Heart right ventricle (tissue), 16 donors: Measurements from ENCODE around the gene PTPRG. TPM values are rescaled to one million over a fixed set of nuclear protein-coding genes. Genes with fewer than 3 reads are reported as not detected.

Source experiments
- ATAC-seq, 8 donors: fragments of 200-7000 bp; cut with Tn5 transposase; one replicate each; pipeline ENCODE4 v1.9.1; 2020; ENCODE audit warnings: mild to moderate bottlenecking in 8 of 8, moderate library complexity in 8 of 8, moderate number of reproducible peaks in 1 of 8
- DNase-seq, 2 donors: peaks; one replicate each; pipeline ENCODE4 v3.0.0-alpha.2; 2020
- H3K27ac ChIP-seq, 10 donors: fragments of 200-600 bp; sonication (generic) in 2 of 10; one replicate each; pipeline versions ENCODE4 v1.5.0 to v1.8.0; 2020 to 2022; ENCODE audit warnings: mild to moderate bottlenecking in 3 of 10
- H3K27me3 ChIP-seq, 7 donors: fragments of 200-600 bp; one replicate each; pipeline ENCODE4 v1.8.0; 2021 to 2022; ENCODE audit warnings: mild to moderate bottlenecking in 2 of 7
- H3K36me3 ChIP-seq, 9 donors: fragments of 200-600 bp; sonication (generic) in 1 of 9; one replicate each; pipeline versions ENCODE4 v1.5.0 to v1.8.0; 2020 to 2022; ENCODE audit warnings: mild to moderate bottlenecking in 2 of 9
- H3K4me1 ChIP-seq, 9 donors: fragments of 200-600 bp; sonication (generic) in 1 of 9; one replicate each; pipeline versions ENCODE4 v1.5.0 to v1.8.0; 2020 to 2022; ENCODE audit warnings: mild to moderate bottlenecking in 4 of 9
- H3K4me3 ChIP-seq, 10 donors: fragments of 200-600 bp; sonication (generic) in 2 of 10; one replicate each; pipeline versions ENCODE4 v1.5.0 to v1.8.0; 2020 to 2022; ENCODE audit warnings: mild to moderate bottlenecking in 7 of 10, moderate library complexity in 2 of 10
- H3K9me3 ChIP-seq, 11 donors: fragments of 200-600 bp in 10 of 11; sonication (generic) in 2 of 11; one replicate each; pipeline versions ENCODE4 v1.5.0 to v1.8.0; 2013 to 2022; ENCODE audit warnings: mild to moderate bottlenecking in 2 of 11, control low read depth in 1 of 11, moderate library complexity in 1 of 11
- WGBS, 2 donors: extraction: QIAGEN DNeasy Blood & Tissue Kit; methylation state at CpG; one replicate each; pipeline ENCODE4 v1.1.7; 2013; ENCODE audit warnings: inconsistent platforms in 1 of 2; 5-methylcytosine and 5-hydroxymethylcytosine counted together
- intact Hi-C, 10 donors: fragments of 100-400 bp; cut with DNase I; formaldehyde crosslinking; loops; one replicate each; pipeline versions ENCODE4 v1.11.1 to v1.14.2; 2022
- polyA plus RNA-seq, 2 donors: library from polyadenylated mRNA; stranded (reverse); fragments of 200-250 nt; gene quantifications; one replicate each; pipeline ENCODE4 v1.2.3, GENCODE V29; 2013
- total RNA-seq, 10 donors: library from RNA; stranded (reverse); fragmentation: NEBNext Ultra II Directional in 3 of 10; extraction: Animal tissue kit (Norgen Biotek cat#: 25700) in 3 of 10; gene quantifications; one replicate each; pipeline versions ENCODE4 v1.2.1 to v1.2.4, GENCODE V29; 2021 to 2023
- TF ChIP-seq, protein P1 (sequence below), 9 donors: fragments of 200-600 bp; sonication (generic) in 2 of 9; IDR thresholded peaks; one replicate each; pipeline versions ENCODE4 v1.5.0 to v1.8.0; 2021 to 2022; ENCODE audit warnings: antibody characterized with exemption in 9 of 9, mild to moderate bottlenecking in 5 of 9, moderate library complexity in 1 of 9
- donor health status: Arrhythmogenic right ventricular cardiomyopathy.
- donor health status: ischemic (EF 13 %, LVEDD 7.1; RV severe dilation, severe dysfunction).
- donor health status: healthy with polysubstance abuse.
- donor health status: DM: no; HTN: yes; CAD: no.
- donor health status: DM: no; HTN: no; CAD: no.
- donor health status: ischemic (EF 25% LVEDD 6.9; RV normal size, moderate dysfunction).
- donor health status: ischemic (EF 25% LVEDD 5.7; RV mildly dilated, moderate dysfunction).
- donor health status: healthy.
- donor health status: DM: yes; HTN: yes; CAD: no.
- donor health status: Ischemic cardiomyopathy.
- donor health status: ischemic (EF 35%, LVEDD 5.7; RV mildly dilated, moderate dysfunction).
- donor health status: nonischemic (EF 11% LVEDD 7.7; RV severe dilation, severe dysfunction).
- donor health status: DM: yes; HTN: yes; CAD: no.
- donor health status: PGD.
- donor health status: ischemic (EF 29% LVEDD 5.4; RV normal size, mild dysfunction).
- donor health status: nonischemic (EF 23%, LVEDD 6.1; RV moderate dilation, normal function).

PTPRG gene
- total and polyA plus RNA-seq, 12 donors: 10.1 to 38.3 (median 32.6) TPM

DNA sequence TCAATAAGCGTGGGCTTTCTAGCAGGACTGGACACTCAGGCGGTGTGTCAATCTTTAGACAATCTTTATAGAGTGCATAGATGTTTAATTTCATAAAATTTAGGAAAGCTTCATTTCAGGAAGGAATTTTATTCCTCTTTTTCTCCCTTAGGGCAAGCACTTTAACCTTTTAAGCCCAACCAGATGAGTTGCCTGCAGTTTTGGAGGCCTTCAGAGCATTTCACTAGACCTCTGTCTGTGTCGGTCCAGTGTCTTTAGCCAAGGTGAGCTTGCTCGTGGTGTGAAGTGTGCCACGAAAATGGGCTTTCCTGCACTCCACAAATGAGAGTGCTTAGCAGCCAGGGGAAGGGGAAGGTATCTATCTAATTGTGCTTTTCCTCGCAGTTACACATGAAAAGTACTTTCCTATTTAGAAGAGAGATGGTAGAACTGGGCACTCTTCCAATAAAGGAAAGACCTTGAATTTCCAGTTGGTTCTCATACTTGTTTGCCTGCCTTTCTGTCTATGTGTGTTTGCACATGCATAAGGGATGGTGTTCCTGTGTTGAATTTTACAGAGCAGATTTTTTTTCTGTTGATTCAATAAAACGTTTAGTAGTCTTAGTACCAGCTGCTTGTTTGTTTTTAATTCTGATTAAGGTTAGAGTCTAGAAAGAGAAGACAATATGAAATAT lies 758.3 kb downstream of the PTPRG start:
- peak overlapping the region in 9 of 10 donors; percentile 44 to 76 (median 64) for H3K4me3 ChIP-seq
- peaks cover 0 to 36% (median 0%) of the 10 kb centered on the region in 9 donors for H3K36me3 ChIP-seq
- H3K9me3 ChIP-seq: peaks cover 0 to 5% (median 0%) of the 10 kb centered on the region in 11 donors
- 76 to 78% methylated on average over 7 of the region's 7 CpGs for WGBS, 2 donors
- peaks cover 0 to 10% (median 0%) of the 10 kb centered on the region in 7 donors for H3K27me3 ChIP-seq
- peaks cover 0 to 12% (median 4%) of the 10 kb centered on the region in 9 donors for H3K4me1 ChIP-seq
- no peak for ATAC-seq
- peak overlapping the region in 3 of 10 donors; percentile 15 to 67 (median 66) for H3K27ac ChIP-seq
- TF ChIP-seq, protein P1, sequence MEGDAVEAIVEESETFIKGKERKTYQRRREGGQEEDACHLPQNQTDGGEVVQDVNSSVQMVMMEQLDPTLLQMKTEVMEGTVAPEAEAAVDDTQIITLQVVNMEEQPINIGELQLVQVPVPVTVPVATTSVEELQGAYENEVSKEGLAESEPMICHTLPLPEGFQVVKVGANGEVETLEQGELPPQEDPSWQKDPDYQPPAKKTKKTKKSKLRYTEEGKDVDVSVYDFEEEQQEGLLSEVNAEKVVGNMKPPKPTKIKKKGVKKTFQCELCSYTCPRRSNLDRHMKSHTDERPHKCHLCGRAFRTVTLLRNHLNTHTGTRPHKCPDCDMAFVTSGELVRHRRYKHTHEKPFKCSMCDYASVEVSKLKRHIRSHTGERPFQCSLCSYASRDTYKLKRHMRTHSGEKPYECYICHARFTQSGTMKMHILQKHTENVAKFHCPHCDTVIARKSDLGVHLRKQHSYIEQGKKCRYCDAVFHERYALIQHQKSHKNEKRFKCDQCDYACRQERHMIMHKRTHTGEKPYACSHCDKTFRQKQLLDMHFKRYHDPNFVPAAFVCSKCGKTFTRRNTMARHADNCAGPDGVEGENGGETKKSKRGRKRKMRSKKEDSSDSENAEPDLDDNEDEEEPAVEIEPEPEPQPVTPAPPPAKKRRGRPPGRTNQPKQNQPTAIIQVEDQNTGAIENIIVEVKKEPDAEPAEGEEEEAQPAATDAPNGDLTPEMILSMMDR (IDR thresholded peaks at IDR 0.05): no peak
- intact Hi-C loops: loop anchor here in 4 of 10 donors (5.0 to 10.0 kb wide), 3 partner anchors 107 to 915 kb away; no protein-coding TSS in a partner anchor
- no peak for DNase-seq

DNA sequence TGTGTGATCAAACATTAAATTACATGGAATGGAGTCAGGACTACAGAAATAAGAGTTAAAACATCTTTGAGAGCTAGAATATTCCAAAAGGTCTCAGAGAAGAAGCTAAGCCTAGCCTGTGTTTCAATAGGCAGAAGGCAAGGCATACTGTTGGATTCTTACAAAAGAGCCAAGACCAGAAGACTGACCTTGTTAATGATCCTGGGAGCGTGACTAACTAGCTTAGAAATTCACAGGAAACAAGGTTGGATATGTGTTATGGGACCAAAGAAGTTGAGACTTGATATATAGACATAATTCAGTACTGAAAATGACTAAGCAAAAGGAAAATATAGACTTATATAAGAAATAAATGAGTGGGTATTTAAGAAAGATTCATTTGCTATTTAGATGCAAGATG lies 761.9 kb downstream of the PTPRG start:
- no peak overlapping the region for H3K4me3 ChIP-seq
- peaks cover 0 to 10% (median 0%) of the 10 kb centered on the region in 7 donors for H3K27me3 ChIP-seq
- peaks cover 0 to 11% (median 4%) of the 10 kb centered on the region in 9 donors for H3K4me1 ChIP-seq
- intact Hi-C loops: loop anchor here in 1 of 10 donors (10.0 kb wide), 1 partner anchor 912 kb away; no protein-coding TSS in a partner anchor
- H3K9me3 ChIP-seq: peaks cover 0 to 5% (median 0%) of the 10 kb centered on the region in 11 donors
- H3K36me3 ChIP-seq: peaks cover 0 to 59% (median 0%) of the 10 kb centered on the region in 9 donors
- ATAC-seq: no peak
- no peak overlapping the region for H3K27ac ChIP-seq
- TF ChIP-seq, protein P1 (IDR thresholded peaks at IDR 0.05): no peak
- no peak for DNase-seq
- 96 to 98% methylated on average over 1 of the region's 1 CpG for WGBS, 2 donors

DNA sequence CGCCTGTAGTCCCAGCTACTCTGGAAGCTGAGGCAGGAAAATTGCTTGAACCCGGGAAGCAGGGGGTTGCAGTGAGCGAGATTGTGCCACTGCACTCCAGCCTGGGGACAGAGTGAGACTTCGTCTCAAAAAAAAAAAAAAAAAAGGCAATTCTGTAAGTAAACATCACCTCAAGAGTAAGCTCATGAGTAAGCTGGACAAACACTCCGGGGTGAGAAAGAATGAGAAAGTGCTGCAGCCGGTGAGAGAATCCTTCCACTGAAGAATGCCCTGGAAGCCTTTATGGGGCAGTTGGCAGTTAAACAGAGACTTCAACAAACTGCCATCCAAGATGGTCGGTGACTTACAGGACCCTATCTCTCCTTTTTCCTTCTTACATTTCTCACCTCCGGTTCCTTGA lies 764.5 kb downstream of the PTPRG start:
- WGBS, 2 donors: 94 to 95% methylated on average over 8 of the region's 8 CpGs
- Histone ChIP-seq H3K4me1 (no peaks in the 10 kb centered on the region), H3K27me3 (no peaks in the 10 kb centered on the region), H3K9me3 (no peaks in the 10 kb centered on the region), H3K4me3 (no peak overlapping the region), H3K27ac (no peak overlapping the region), H3K36me3 (peaks cover 0 to 59% (median 0%) of the 10 kb centered on the region in 9 donors)
- ATAC-seq: no peak
- DNase-seq: no peak
- TF ChIP-seq, protein P1 (IDR thresholded peaks at IDR 0.05): no peak
- intact Hi-C loops: loop anchor here in 1 of 10 donors (10.0 kb wide), 1 partner anchor 909 kb away; no protein-coding TSS in a partner anchor

DNA sequence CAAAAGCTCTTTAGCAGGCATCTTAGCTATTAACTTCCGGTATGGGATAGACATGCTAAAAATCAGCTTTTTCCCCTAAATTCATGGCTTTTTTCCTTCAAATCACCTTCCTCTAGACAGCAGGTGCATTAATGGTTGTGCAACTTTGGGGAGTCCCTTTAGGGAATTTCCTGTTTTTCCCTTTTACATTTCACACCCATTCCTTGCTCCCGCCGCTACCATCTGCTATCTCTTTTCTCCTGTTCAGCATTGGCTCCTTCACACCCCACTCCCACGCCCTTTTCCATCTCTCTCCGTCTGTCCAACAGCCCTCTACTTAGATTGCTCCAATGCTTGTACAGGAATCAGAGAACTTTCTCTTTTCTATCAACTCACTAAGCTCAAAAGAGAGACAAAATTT lies 768.6 kb downstream of the PTPRG start:
- Histone ChIP-seq H3K4me3 (no peak overlapping the region), H3K27me3 (no peaks in the 10 kb centered on the region), H3K36me3 (peaks cover 0 to 29% (median 0%) of the 10 kb centered on the region in 9 donors), H3K9me3 (no peaks in the 10 kb centered on the region), H3K27ac (no peak overlapping the region), H3K4me1 (no peaks in the 10 kb centered on the region)
- intact Hi-C loops: loop anchor here in 6 of 10 donors (5.0 to 10.0 kb wide), 6 partner anchors 225 to 905 kb away; no protein-coding TSS in a partner anchor
- ATAC-seq (no peak), DNase-seq (no peak)
- TF ChIP-seq, protein P1 (IDR thresholded peaks at IDR 0.05): no peak
- 82 to 83% methylated on average over 5 of the region's 5 CpGs for WGBS, 2 donors
